Memory B cell (primary cell): Measurements from ENCODE around the gene DNAL4.

Source experiments
- ATAC-seq: fragments of 150-1000 bp; cut with Tn5 transposase; 2 replicates; pipeline ENCODE4 v1.10.0; 2021; ENCODE audit warnings: low read depth, mild to moderate bottlenecking, moderate library complexity
- DNase-seq, 2 donors: peaks; one replicate each; pipeline ENCODE4 v3.0.0; 2022; ENCODE audit warnings: low spot score in 2 of 2
- H3K27ac Mint-ChIP-seq: one replicate; pipeline ENCODE4 v1.8.0; 2022; ENCODE audit warnings: mild to moderate bottlenecking, moderate library complexity, mixed read lengths
- H3K27me3 Mint-ChIP-seq: one replicate; pipeline ENCODE4 v1.8.0; 2022; ENCODE audit warnings: mixed read lengths
- H3K36me3 Mint-ChIP-seq: one replicate; pipeline ENCODE4 v1.8.0; 2022; ENCODE audit warnings: mild to moderate bottlenecking, mixed read lengths
- H3K4me1 Mint-ChIP-seq: one replicate; pipeline ENCODE4 v1.8.0; 2022; ENCODE audit warnings: mixed read lengths
- H3K4me3 Mint-ChIP-seq: one replicate; pipeline ENCODE4 v1.8.0; 2022; ENCODE audit warnings: mild to moderate bottlenecking, moderate library complexity, mixed read lengths
- H3K9me3 Mint-ChIP-seq: one replicate; pipeline ENCODE4 v1.8.0; 2022; ENCODE audit warnings: mixed read lengths

Gene DNAL4

GRCh38 chr22:38730411-38730871, 63.5 kb downstream of the DNAL4 start:
- peaks cover 20% of the 10 kb centered on the region for H3K36me3 Mint-ChIP-seq
- no peaks in the 10 kb centered on the region for H3K27me3 Mint-ChIP-seq
- no peak for DNase-seq
- no peak overlapping the region for H3K4me3 Mint-ChIP-seq
- ATAC-seq: no peak
- no peaks in the 10 kb centered on the region for H3K9me3 Mint-ChIP-seq
- H3K4me1 Mint-ChIP-seq: peaks cover 12% of the 10 kb centered on the region
- H3K27ac Mint-ChIP-seq: peak overlapping the region; percentile 54

GRCh38 chr22:38729946-38730345, 64.0 kb downstream of the DNAL4 start:
- Mint-ChIP-seq H3K27me3 (no peaks in the 10 kb centered on the region), H3K9me3 (no peaks in the 10 kb centered on the region), H3K27ac (peak overlapping the region; percentile 54), H3K4me1 (peaks cover 17% of the 10 kb centered on the region), H3K36me3 (peaks cover 25% of the 10 kb centered on the region), H3K4me3 (no peak overlapping the region)
- DNase-seq (no peak), ATAC-seq (no peak)

GRCh38 chr22:38728871-38729796, 64.8 kb downstream of the DNAL4 start:
- Mint-ChIP-seq H3K36me3 (peaks cover 29% of the 10 kb centered on the region), H3K4me3 (no peak overlapping the region), H3K9me3 (no peaks in the 10 kb centered on the region), H3K27me3 (no peaks in the 10 kb centered on the region), H3K4me1 (peaks cover 19% of the 10 kb centered on the region), H3K27ac (no peak overlapping the region)
- DNase-seq (no peak), ATAC-seq (no peak)
